HG03442 (cell line): ENCODE results near the gene ASCL1.

Experiments used
- ATAC-seq: cut with Tn5 transposase; IDR thresholded peaks from one replicate; pipeline ENCODE4 v1.9.1; 2021; ENCODE audit warnings: mild to moderate bottlenecking, moderate library complexity; ENCODE audit not compliant: unreplicated experiment

Gene ASCL1

DNA sequence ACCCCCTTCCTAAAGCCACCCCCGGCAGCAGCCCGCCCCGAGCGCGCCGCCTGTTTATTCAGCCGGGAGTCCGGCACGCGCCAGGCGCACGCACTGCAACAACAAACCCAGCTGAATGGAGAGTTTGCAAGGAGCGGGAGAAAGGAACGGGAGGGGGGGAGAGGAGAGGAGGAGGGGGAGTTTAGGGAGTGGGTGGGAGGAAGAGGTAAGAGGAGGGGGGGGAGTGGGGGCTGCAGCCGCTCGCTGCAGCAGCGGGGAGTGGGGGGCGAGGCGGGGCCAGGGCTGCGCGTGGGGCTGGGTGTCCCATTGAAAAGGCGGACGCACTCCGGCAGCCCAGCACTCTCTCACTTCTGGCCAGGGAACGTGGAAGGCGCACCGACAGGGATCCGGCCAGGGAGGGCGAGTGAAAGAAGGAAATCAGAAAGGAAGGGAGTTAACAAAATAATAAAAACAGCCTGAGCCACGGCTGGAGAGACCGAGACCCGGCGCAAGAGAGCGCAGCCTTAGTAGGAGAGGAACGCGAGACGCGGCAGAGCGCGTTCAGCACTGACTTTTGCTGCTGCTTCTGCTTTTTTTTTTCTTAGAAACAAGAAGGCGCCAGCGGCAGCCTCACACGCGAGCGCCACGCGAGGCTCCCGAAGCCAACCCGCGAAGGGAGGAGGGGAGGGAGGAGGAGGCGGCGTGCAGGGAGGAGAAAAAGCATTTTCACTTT is at the start of gene ASCL1:
ASCL1 (plus strand) TSS at position 336 of the 712 bp plus-strand sequence. CDS start 571 bp downstream, outside the sequence.
- no peak for ATAC-seq

DNA sequence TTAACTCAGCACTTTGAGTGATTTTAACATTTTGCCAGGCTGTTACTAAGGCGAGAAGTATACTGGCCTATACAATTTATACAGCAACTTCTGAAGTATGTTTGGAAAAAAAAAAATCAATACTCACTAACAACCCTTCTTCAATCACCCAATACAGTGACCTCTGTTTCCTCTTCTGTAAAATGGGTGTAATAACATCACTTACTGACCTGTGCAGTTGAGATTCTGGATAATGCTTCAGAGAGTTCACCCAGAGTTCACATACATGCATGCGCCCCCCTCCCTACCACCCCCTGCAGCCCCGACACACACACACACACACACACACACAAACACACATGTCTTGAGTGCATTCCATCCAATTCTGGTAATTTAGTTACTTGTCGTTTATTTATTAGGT is 49.6 kb upstream of the ASCL1 start:
- ATAC-seq: no peak

DNA sequence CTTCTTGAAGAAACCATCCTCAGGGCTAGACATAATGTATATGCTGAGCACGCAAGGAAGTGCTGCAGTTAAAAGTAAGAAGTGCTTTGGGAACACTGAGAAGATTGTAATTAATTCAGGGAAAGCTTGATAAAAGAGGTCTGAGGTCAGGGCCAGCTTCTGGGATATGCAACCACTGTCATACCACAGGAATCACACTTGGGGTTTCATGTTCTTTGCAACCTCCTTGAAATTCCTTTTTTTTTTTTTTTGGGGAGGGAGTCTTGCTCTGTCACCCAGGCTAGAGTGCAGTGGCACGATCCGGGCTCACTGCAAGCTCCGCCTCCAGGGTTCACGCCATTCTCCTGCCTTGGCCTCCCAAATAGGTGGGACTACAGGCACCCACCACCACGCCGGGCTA is 47.3 kb upstream of the ASCL1 start:
- no peak for ATAC-seq

DNA sequence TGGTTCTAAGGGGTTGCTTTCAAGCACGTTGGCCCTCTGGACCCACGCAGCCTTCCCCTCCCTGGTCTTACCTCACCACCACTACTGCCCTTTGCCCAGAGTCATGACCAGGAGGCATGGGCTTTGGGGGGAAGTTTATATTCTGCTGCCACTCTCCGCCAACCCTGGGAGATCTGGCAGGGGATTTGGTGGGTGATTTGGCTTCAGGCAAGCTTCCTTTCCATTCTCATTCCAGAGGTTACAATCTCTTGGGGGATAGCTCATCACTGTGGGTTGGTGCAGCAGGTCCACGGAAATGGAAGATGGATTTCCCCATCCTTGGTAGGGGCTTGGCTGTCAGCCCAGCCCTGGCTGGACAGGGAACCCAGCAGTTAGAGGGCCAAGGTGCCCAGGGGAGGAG is 46.7 kb upstream of the ASCL1 start:
- ATAC-seq: no peak

DNA sequence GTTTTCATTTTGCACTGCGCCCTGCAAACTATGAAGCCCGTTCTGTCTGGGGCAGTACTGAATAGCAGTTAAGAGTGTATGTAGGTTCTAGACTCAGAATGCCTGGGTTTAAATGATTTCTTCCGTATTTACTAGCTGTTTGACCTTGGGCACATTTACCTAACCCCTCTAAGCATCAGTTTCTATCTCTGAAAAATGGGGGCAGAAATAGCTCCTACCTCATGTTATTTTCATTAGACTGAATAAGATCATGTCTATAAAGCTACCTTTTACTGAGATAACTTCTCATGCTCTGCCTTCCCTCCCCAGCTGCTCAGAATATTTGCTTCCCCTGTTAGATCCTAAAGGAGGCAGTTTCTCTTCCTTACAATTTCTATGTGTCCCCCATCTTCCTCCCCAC is 46.2 kb upstream of the ASCL1 start:
- no peak for ATAC-seq

DNA sequence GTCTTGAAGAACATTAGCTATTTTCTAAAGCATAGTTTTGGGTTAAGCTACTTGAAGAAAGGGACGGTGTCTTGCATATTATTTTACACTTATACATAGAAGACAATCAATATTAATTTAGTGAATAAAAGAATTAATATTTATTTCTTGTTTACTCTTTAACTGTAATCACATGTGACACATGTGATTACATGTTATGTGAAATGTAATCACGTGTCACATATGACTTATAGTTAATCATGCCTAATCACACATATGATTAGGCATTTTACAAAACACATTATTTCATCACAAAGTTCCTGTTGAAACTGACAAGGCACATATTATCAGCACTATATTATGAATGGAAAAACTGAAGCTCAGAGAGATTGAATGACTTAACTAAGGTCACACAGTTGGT is 45.2 kb upstream of the ASCL1 start:
- no peak for ATAC-seq

DNA sequence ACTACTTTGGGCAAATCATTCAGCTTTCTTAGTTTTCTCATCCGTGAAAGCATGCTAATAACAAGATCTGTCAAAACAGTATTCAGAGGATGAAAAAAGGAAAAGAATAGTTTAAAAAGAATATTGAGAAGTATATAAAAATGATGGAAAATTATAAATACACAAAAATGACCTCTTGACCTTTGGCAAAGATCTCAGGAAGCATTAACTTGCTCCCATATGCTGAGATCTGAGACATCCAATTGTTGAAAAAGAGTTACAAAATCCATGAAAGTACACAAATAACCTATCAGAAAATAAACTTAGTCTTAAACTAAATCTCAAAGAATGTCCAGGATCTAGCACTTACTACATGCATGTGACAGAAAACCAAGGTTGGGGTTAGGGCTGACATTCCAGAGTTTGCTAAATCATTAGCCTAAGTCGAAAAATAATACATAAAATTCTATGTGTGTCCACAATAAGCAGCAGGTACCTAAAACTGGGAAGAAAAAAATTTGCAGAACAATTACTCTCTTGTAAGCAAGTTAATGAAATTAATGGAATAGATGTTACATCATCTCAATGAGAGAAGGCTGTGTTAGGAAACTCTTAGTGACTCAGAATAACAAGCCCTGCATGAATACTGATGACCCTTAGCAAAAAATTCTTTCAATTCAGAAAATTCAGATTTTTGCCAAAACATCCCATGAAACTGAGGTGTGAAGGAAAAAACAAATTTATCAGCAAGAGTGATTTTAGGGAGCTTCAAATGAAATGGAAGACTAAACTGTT is 43.8 kb upstream of the ASCL1 start:
- ATAC-seq: no peak

DNA sequence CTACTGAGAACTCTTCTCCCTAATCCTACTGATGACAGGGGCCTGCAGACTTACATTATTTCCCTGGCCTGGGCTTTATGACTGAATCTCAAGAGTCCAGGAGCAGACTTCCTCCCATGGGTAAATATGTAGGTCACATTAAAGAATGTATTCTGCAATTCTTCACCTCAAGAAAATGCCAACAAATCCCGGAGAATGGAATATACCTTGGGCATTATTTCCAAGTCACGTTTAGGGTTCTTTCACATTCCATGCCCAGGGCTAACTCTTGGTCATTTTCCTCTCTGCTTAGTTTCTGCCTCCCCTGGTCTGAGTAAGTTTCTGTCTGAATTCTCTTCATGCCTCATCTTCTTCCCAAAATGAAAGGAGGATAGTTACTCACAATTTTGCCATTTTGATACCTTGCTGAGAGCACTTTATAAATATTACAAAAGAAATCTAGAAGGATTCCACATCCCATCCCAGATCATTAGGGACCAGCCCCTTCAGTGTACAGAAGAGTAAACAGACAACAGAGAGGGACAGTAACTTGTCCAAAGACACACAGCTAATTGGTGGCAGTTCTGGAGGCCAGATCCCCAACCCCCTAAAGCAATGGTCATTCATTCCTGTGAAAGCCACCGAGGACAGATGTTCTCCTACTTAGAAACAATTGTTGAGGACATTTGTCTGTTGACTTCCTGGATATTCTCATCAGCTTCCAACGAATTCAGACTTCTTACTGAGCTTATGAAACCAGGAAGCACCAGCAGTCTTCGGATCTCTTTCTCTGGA is 41.0 kb upstream of the ASCL1 start:
- ATAC-seq: no peak

DNA sequence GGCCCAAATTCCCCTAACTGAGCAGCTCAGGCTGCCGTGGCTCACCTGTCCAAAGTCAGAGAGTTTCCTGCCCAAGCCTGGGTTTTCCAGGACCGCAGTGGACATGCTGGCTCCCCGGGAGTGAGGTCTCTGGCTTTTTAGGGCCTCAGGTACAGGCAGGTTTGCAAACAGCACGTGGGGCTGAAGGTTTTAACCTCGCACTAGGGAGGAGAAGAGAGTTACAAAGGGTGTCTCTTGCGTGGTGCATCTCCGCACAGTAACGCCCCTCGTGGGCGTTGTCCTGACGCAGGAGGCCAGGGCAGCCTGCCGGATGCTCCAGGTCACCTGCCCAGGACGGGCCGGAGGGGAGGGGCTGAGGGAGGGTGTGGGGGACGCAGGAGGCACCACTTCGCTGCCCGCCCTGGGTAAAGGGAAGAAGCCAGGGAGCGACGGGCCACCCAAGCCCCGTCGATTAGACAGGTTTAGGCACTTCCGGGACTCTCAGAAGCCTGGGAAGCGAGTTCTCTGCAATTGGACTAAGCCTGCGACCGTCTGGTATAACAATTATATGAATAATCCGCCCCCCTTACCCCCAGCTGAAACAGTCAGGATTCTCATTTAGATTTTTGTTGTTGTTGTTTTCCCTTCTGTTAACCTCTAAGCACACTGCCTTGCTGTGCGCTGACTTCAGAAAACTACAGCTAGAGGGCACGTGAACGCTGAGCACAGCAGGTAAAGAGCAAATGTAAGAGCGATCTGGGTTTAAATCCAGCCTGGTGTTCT is 40.3 kb upstream of the ASCL1 start, which contains the start of gene PAH:
PAH (minus strand) TSS at position 219 of the 762 bp plus-strand sequence; CDS start at position 105, 114 bp downstream.
- peak; percentile 70 for ATAC-seq

DNA sequence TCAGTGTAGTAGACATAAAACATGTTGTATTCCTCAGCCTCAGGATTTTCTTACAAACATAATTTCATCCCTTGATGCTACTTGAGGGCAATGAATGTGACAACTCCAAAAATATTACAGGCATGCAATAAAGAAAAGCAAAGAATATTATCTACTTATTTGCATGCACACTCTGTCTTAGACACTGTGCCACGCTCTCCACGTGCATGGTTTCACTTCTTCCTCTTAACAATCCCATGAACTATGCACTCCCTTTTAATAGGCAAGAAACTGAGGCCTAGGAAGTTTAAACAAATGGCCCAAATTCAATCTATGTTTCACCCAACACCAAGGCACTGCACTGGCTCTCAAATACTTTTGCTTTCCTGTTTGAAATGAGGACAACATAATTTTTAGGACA is 38.6 kb upstream of the ASCL1 start:
- ATAC-seq: no peak

DNA sequence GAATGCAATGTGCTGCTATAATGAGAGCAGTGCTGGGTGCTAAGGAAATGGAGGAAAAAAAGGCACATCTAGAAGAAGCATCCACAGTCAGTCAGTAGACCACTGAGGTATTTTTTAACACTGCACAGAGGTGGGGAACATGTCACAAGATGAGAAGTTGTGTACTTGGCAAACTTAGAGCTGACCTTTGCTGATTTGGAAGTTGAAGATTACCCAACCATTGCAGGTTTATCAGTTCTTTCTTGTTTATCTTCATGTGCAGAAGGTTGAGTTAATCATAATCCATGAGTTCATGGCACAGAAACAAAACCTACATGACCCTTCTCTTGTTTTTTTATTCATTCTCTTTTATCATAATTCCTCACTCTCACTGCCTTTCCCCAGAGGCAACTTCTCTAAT is 37.2 kb upstream of the ASCL1 start:
- ATAC-seq: no peak

DNA sequence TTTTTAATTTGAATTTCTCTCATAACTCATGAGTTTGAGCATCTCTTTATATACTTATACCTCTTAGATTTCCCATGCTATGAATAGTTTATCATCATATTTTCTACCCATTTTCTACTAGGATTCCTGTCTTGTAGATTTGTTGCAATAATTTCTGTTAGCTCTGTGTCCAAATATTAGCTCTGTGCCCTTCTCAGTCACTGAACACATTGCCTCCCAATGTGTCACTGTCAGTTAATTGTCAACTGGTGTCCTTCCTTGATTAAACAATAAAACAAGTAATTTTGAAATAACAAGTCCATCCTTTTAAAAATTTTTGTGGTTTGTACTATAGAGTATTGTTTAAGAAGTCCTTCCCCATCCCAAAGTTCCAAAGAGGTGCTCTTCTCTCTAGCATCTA is 36.2 kb upstream of the ASCL1 start:
- no peak for ATAC-seq

DNA sequence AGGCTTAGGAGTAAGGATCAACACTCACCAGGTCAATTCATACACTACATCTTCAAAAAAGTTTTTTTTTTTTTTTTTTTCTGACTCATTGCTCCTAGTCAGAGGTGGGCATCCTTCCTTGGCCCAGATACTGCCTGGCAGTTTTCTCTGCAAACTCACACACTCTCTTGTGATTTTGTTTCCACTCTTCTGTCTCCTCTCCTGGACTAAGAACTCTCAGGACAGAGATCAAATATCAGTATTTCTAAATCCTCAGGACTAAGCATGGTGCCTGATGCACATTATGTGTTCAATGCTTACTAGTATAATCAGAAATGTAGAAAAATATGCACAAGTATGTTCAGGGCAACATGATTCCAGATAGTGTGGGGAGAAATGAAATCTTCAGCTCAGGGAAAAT is 30.3 kb upstream of the ASCL1 start:
- ATAC-seq: no peak

DNA sequence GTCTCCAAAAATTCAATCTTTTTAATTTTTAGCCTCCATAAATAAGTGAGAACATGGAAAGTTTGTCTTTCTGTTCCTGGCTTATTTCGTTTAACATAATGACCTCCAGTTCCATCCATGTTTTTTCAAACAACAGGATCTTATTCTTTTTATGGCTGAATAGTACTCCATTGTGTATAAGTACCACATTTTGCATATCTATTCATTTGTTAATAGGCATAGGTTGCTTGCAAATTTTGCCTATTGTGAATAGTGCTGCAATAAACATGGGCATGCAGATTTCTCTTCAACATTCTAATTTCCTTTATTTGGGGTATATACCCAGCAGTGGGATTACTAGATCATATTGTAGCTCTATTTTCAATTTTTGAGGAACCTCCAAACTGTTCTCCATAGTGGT is 24.3 kb upstream of the ASCL1 start:
- no peak for ATAC-seq

DNA sequence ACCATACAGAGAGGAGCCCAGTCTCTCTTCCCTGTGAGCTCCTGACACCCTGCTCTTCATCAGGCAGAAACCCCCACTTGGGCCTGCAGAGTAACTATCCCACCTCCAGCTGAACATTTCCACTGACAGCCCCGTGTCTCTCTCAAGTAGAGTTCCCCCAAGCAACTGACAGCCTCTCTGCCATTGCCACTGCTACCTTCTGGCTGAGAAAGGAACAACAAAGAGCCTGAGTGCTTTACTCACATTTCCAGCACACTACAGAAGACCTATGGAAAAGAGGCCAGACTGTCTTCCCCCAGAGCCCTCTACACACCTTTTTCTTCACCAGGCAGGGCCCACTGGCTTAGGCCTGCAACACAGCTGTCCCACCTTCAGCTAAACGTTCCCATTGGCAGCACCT is 18.4 kb upstream of the ASCL1 start:
- no peak for ATAC-seq

DNA sequence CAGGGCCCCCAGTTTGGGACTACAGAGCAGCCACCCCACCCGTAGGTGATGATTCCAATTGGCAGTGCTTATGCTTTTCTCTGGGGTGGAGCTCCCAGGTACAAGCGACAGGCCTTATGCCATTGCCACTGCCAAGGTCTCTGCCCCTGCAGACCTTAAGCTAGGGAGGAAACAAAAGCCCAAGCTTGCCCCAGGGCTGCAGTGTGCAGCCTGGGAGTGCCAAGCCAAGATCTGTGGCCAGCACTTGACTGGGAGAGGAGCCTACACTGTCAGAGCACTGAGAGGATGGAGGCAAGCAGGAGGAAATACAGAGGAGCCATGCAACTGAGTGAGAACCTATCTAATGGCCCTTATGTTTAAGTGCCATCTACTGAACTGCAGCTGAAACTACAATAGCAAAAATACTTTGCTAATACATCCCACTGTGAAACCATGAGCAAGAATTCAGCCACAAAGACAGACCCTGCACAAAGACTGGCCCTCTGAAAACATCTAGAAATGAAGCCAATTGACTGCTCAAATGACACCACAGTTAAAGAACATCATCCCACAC is 17.7 kb upstream of the ASCL1 start:
- no peak for ATAC-seq

DNA sequence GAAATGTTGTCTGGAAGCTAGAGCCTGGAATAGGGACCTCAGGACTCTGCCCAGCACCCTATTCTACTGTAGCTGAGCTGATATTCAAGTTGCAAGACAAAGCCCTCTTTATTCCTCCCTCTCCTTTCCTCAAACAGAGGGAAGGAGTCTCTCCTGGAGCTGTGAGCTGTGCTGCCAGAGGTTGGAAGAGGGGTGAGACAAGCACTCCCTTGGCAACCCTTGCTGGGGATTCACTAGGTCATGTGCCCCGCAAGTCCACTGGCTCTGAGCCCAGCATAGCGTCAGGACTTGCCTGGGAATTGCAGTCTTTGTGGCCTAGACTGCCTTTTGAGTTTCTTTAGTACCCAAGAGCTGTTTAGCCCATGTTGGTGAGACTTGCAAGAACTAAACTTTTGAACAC is 11.4 kb upstream of the ASCL1 start:
- ATAC-seq: no peak

DNA sequence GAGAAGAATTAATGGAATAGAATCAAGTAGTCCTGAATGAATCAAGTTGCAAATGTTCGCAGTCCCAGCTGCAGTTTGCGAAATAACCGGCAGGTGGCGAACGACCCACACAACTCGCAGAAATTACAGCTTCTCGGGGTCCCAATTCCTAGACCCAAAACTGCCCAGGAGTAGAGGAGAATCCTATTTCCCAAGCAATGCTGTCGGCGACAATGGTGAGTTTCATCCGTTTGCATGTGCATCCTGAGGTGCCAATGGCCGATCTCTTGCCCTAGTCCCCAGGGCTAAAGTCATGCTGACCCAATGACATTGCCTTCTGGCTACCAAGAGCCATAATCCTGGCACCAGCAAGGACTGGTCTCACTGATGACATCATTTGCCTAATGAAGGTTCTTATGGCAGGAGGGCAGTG is 8.5 kb upstream of the ASCL1 start:
- ATAC-seq: no peak

DNA sequence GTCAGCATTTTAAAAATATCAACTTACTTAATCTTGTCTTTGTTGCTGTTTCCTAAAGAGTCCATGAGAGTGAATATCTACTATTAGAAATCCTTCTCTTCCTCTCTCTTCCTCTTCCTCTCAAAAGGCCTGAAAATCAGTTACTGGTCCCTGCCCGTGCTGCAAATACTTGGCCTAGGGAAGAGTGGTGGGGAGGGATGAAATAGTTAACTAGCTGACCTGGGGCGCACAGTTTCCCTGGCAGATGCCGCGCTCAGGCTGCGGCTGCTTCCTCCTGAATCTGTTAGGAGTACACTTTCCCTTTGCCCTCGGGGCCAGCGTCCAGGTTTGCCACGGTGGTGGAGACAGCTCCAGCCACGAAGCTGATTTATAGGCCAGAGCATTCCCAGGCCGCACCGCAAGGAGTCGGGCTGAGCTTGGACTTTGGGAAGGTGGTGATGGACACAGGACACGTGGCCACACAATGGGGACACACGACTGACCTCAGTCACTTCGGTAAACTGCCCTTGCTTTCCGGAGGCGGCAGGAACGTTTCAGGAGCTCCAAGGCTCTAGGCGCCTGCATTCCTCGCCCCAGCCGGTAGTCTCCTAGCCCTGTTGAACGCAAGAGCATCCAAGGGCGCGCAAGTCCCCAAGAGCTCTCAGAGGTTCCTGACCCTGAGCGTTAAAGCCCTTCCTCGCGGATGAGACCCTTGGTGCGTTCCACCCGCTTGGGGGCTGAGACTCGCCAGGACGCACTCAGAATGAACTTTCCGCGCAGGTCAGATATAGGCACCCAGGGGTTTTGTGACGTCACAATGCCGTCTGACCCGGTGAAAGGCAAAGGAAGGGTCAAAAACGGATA is 7.1 kb upstream of the ASCL1 start:
- ATAC-seq: no peak
